ENCODE data around the gene CD300E.
"Not testable (repeated sequence)": the region's sequence is repeated elsewhere in the genome, so short reads cannot be mapped to it uniquely, and the experiment has no call there.

The CD300E gene

GRCh38 chr17:74642995-74643394, 19.5 kb upstream of the CD300E start:
- H3K4me1 Mint-ChIP-seq: peaks cover 37% of the 10 kb centered on the region
- H3K9me3 Mint-ChIP-seq: no peaks in the 10 kb centered on the region
- peaks cover 1% of the 10 kb centered on the region for H3K36me3 Mint-ChIP-seq
- H3K27ac Mint-ChIP-seq: no peak overlapping the region
- H3K4me3 Mint-ChIP-seq: no peak overlapping the region
- DNase-seq: no peak
- peaks cover 98% of the 10 kb centered on the region for H3K27me3 Mint-ChIP-seq
- CTCF ChIA-PET: interaction anchor here (1.8 kb wide), 1 partner anchor 14 kb away, joined by 4 read pairs; no protein-coding TSS in a partner anchor

DNA sequence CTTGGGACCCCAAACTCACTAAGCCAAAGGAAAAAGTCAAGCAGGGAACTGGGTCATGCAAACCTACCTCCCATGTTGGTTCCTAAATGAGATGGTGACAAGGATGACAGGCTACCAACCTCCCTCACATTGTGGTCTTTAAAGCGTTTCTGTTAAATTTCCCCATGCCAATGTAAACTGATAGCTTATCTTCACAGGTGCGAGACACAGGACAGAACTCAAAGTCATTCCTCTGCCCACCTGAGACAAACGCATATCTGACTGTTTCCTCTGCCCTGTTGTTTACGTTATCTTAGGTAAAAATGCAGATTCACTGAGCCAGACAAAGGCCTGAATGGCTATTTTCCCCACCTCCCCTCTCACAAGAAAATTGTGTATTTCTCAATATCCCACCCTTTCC, 19.0 kb upstream of the CD300E start:
- CTCF ChIA-PET: interaction anchor here (1.2 kb wide), 1 partner anchor 93 kb away, joined by 4 read pairs; no protein-coding TSS in a partner anchor
- no peak overlapping the region for H3K4me3 Mint-ChIP-seq
- H3K27me3 Mint-ChIP-seq: peaks cover 98% of the 10 kb centered on the region
- no peak overlapping the region for H3K27ac Mint-ChIP-seq
- no peaks in the 10 kb centered on the region for H3K9me3 Mint-ChIP-seq
- DNase-seq: no peak
- peaks cover 1% of the 10 kb centered on the region for H3K36me3 Mint-ChIP-seq
- peaks cover 37% of the 10 kb centered on the region for H3K4me1 Mint-ChIP-seq

GRCh38 chr17:74641958-74642298, 18.4 kb upstream of the CD300E start:
- CTCF ChIA-PET: interaction anchor here (1.2 kb wide), 1 partner anchor 94 kb away, joined by 4 read pairs; no protein-coding TSS in a partner anchor
- H3K4me3 Mint-ChIP-seq: no peak overlapping the region
- peaks cover 100% of the 10 kb centered on the region for H3K27me3 Mint-ChIP-seq
- peaks cover 1% of the 10 kb centered on the region for H3K36me3 Mint-ChIP-seq
- H3K9me3 Mint-ChIP-seq: no peaks in the 10 kb centered on the region
- H3K4me1 Mint-ChIP-seq: peaks cover 37% of the 10 kb centered on the region
- no peak for DNase-seq
- H3K27ac Mint-ChIP-seq: no peak overlapping the region

- Mint-ChIP-seq H3K27me3 (peaks cover 100% of the 10 kb centered on the region), H3K9me3 (no peaks in the 10 kb centered on the region), H3K4me3 (no peak overlapping the region), H3K27ac (no peak overlapping the region), H3K36me3 (peaks cover 1% of the 10 kb centered on the region), H3K4me1 (peaks cover 37% of the 10 kb centered on the region)
- DNase-seq: no peak
- CTCF ChIA-PET: interaction anchor here (1.2 kb wide), 1 partner anchor 95 kb away, joined by 4 read pairs; no protein-coding TSS in a partner anchor
Observed at GRCh38 chr17:74641224-74641957, 17.9 kb upstream of the CD300E start.

DNA sequence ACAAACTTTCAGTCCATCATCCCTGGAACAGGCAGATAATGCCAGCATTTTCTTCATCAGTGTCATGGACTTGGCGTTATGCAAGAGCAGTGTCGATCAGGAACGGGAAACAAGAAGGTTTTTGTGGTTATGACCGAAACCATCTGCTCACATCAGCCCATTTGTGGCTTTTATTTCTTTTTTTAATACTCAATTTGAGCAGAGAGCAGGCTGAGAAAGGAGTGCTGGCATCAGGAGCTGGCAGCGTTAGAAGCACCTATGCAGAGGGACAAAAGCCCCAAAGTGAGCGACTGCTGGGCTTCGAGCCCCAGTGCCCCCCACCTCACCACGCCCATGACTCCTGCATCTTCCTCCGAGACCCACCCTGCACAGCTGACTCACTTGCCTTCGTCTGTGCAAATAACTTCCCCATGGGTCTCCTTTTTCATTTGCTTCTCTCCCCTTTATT, 16.2 kb upstream of the CD300E start:
- CTCF ChIA-PET: interaction anchor here (1.1 kb wide), 1 partner anchor 18 kb away, joined by 3 read pairs; no protein-coding TSS in a partner anchor
- peaks cover 37% of the 10 kb centered on the region for H3K4me1 Mint-ChIP-seq
- H3K27me3 Mint-ChIP-seq: peaks cover 99% of the 10 kb centered on the region
- no peaks in the 10 kb centered on the region for H3K9me3 Mint-ChIP-seq
- no peak overlapping the region for H3K27ac Mint-ChIP-seq
- peak; percentile 28 for DNase-seq
- peaks cover 1% of the 10 kb centered on the region for H3K36me3 Mint-ChIP-seq
- no peak overlapping the region for H3K4me3 Mint-ChIP-seq

GRCh38 chr17:74637926-74638325, 14.4 kb upstream of the CD300E start:
- no peaks in the 10 kb centered on the region for H3K9me3 Mint-ChIP-seq
- peaks cover 99% of the 10 kb centered on the region for H3K27me3 Mint-ChIP-seq
- no peak for DNase-seq
- peaks cover 1% of the 10 kb centered on the region for H3K36me3 Mint-ChIP-seq
- H3K4me3 Mint-ChIP-seq: no peak overlapping the region
- peaks cover 37% of the 10 kb centered on the region for H3K4me1 Mint-ChIP-seq
- no peak overlapping the region for H3K27ac Mint-ChIP-seq
- CTCF ChIA-PET: no interaction called here

GRCh38 chr17:74637265-74637664, 13.7 kb upstream of the CD300E start:
- no peak overlapping the region for H3K27ac Mint-ChIP-seq
- H3K27me3 Mint-ChIP-seq: peaks cover 99% of the 10 kb centered on the region
- peaks cover 37% of the 10 kb centered on the region for H3K4me1 Mint-ChIP-seq
- DNase-seq: no peak
- H3K36me3 Mint-ChIP-seq: peaks cover 1% of the 10 kb centered on the region
- H3K4me3 Mint-ChIP-seq: no peak overlapping the region
- no peaks in the 10 kb centered on the region for H3K9me3 Mint-ChIP-seq
- CTCF ChIA-PET: no interaction called here

GRCh38 chr17:74636541-74637085, 13.1 kb upstream of the CD300E start:
- H3K4me3 Mint-ChIP-seq, CTCF ChIA-PET, H3K27ac Mint-ChIP-seq, H3K9me3 Mint-ChIP-seq, H3K36me3 Mint-ChIP-seq, DNase-seq: not testable (repeated sequence)
- Mint-ChIP-seq H3K4me1 (peaks cover 38% of the 10 kb centered on the region), H3K27me3 (peaks cover 99% of the 10 kb centered on the region)

DNA sequence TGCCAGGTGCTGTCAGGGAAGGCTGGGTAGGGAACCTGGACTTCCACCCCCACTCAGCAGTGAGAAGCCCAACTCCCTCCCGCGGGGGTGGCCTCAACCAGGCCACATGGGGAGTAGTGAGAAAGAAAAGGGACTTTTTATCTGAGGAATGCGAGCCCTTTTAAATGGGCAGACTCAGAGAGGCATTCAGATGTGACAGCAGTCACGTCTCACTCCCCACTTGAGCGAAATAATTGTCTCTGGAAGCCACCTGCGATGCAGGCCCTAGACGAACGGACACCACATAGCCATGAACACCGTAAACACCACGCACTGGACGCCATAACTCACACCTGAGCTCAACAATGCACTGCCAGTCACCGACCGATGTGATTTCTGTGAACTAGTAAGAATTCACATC, 11.9 kb upstream of the CD300E start:
- Mint-ChIP-seq H3K27me3 (peaks cover 93% of the 10 kb centered on the region), H3K36me3 (no peaks in the 10 kb centered on the region), H3K4me1 (peaks cover 26% of the 10 kb centered on the region), H3K27ac (no peak overlapping the region), H3K9me3 (no peaks in the 10 kb centered on the region), H3K4me3 (no peak overlapping the region)
- DNase-seq: no peak
- CTCF ChIA-PET: interaction anchor here (1.3 kb wide), 1 partner anchor 227 kb away, joined by 3 read pairs; no protein-coding TSS in a partner anchor

GRCh38 chr17:74633326-74633725, 9.8 kb upstream of the CD300E start:
- CTCF ChIA-PET: interaction anchor here (0.6 to 1.7 kb wide), 2 partner anchors 9 to 24 kb away, joined by 3 to 5 read pairs; no protein-coding TSS in a partner anchor
- no peaks in the 10 kb centered on the region for H3K9me3 Mint-ChIP-seq
- H3K4me1 Mint-ChIP-seq: peaks cover 7% of the 10 kb centered on the region
- no peak for DNase-seq
- no peak overlapping the region for H3K27ac Mint-ChIP-seq
- H3K36me3 Mint-ChIP-seq: no peaks in the 10 kb centered on the region
- peaks cover 91% of the 10 kb centered on the region for H3K27me3 Mint-ChIP-seq
- no peak overlapping the region for H3K4me3 Mint-ChIP-seq

- Mint-ChIP-seq H3K4me1 (peaks cover 7% of the 10 kb centered on the region), H3K27me3 (peaks cover 89% of the 10 kb centered on the region), H3K9me3 (no peaks in the 10 kb centered on the region), H3K4me3 (no peak overlapping the region), H3K36me3 (no peaks in the 10 kb centered on the region), H3K27ac (no peak overlapping the region)
- no peak for DNase-seq
- CTCF ChIA-PET: interaction anchor here (1.7 kb wide), 1 partner anchor 24 kb away, joined by 5 read pairs; no protein-coding TSS in a partner anchor
Observed at GRCh38 chr17:74632617-74633016, 9.1 kb upstream of the CD300E start.

DNA sequence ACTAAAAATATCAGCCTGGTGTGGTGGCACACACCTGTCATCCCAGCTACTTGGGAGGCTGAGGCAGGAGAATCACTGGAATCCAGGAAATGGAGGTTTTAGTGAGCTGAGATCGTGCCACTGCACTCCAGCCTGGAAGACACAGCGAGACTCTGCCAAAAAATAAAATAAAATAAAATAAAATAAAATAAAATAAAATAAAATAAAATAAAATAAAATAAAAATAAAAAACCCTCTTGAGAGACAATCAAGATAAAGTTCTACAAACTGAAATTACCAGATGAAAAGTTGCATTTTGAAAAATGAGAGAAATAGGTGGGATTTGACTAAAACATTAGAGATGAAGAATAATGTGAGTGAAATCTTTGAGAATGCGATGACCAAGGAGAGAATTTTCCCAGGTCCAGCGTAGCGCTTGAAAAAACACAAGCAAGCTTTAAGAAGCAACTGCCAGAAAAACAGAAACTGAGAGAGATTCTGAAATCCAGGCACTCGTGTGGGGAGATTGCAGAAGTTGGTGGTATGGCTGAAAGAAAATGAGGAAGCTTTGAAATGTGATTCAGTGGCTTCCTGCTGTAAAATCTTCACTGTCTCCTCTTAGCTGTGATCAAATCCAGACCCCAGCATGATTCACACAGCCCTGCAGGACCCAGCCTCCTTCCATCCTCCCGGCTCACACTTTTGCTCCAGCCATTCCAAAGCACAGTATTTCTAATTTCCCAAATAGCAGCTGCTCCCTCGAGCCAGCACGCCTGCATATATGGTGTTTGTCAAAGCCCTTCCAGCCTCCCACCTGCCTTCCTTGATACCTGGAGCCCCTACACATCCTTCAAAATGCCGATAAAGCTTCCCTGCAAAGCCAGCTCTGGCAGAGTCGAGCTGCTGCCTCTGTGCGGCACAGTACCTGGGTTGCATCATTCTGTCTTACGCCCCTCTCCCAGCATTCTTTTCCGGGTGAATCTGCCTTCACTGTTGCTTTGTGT, 8.2 kb upstream of the CD300E start:
- CTCF ChIA-PET: interaction anchor here (1.7 kb wide), 1 partner anchor 25 kb away, joined by 5 read pairs; no protein-coding TSS in a partner anchor
- no peak for DNase-seq
- Mint-ChIP-seq H3K36me3 (no peaks in the 10 kb centered on the region), H3K27ac (no peak overlapping the region), H3K27me3 (peaks cover 89% of the 10 kb centered on the region), H3K4me3 (no peak overlapping the region), H3K4me1 (peaks cover 7% of the 10 kb centered on the region), H3K9me3 (peaks cover 2% of the 10 kb centered on the region)

GRCh38 chr17:74630251-74630650, 6.7 kb upstream of the CD300E start:
- H3K4me3 Mint-ChIP-seq, H3K4me1 Mint-ChIP-seq, CTCF ChIA-PET, H3K27ac Mint-ChIP-seq, H3K36me3 Mint-ChIP-seq, DNase-seq, H3K9me3 Mint-ChIP-seq: not testable (repeated sequence)
- H3K27me3 Mint-ChIP-seq: peaks cover 84% of the 10 kb centered on the region

DNA sequence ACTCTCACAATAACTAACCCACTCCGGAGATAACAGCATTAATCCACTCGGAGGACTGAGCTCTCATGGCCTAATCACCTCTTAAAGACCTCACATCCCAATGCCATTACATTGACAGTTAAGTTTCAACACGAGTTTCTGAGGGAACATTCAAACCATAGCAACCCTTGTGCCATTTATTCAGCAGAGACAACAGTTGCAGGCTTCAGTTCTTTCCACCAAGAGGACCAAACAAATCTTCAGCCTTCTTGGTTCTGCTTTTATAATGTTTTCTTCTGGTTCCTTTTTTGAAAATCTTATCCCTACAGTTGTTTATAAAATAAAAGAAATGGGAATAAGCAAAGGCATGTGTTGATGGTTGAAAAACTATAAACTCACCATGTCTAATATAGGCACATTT, 2.1 kb upstream of the CD300E start:
- Mint-ChIP-seq H3K4me3 (no peak overlapping the region), H3K4me1 (no peaks in the 10 kb centered on the region), H3K27ac (no peak overlapping the region), H3K27me3 (peaks cover 75% of the 10 kb centered on the region), H3K36me3 (no peaks in the 10 kb centered on the region), H3K9me3 (peaks cover 6% of the 10 kb centered on the region)
- DNase-seq: no peak
- CTCF ChIA-PET: no interaction called here
